HG03159 (cell line): ENCODE measurements around the gene SLC9C2.
"Not testable (repeated sequence)": the region's sequence is repeated elsewhere in the genome, so short reads cannot be mapped to it uniquely, and the experiment has no call there.

Source experiments
- ATAC-seq: cut with Tn5 transposase; IDR thresholded peaks from one replicate; pipeline ENCODE4 v1.9.1; 2021; ENCODE audit warnings: mild to moderate bottlenecking, moderate library complexity; ENCODE audit not compliant: unreplicated experiment

SLC9C2 gene

GRCh38 chr1:173580658-173581057 is 22.2 kb downstream of the SLC9C2 start:
- ATAC-seq = no peak

DNA sequence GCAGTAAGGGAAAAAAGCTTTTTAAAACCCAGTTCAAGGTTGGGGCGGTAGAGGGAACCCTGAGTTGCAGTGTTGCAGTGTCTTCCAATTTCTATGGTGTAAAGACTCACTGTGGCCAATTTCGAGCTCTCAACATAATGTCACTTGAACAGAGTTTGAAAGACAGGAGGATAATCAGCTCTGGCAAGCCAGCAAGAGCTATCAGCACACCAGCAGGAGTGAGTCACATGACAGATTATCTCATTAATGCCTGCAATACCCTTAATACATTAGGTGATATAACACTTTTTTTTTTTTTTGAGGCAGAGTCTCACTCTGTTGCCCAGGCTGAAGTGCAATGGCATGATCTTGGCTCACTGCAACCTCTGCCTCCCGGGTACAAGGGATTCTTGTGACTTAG is 22.8 kb downstream of the SLC9C2 start:
- ATAC-seq = no peak

GRCh38 chr1:173573596-173573995 is 29.3 kb downstream of the SLC9C2 start:
- no peak for ATAC-seq

- ATAC-seq = no peak
Observed at GRCh38 chr1:173572201-173572873, 30.5 kb downstream of the SLC9C2 start.

DNA sequence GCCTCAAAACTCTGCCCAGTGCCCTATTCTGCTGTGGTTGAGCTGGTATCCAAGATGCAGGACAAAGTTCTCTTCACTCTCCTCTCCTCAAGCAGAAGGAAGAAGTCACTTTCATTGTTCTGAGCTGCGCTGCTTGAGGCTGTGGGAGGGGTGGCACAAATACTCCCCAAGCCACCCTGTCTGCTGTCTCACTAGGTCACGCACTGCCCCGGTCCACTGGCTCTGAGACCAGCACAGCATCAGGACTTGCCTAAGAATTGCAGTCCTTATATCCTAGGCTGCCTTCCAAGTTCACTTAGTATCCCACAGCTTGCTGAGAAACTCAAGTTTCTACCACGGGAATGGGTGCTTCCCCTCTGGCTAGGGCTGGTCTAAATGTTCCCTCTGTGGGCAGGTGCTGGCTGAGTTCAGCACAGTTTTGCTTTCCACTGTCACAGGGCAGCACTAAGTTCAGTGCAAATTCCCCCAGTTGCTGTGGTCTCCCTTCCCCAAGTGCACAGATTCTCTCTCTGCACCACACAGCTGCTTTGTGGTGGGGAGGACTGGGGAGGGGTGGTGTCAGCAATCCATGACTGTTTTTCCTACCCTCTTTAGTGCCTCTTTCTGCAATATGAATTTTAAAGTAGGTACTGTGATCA is 32.4 kb downstream of the SLC9C2 start:
- no peak for ATAC-seq

- no peak for ATAC-seq
Observed at GRCh38 chr1:173568483-173568882, 34.4 kb downstream of the SLC9C2 start.

DNA sequence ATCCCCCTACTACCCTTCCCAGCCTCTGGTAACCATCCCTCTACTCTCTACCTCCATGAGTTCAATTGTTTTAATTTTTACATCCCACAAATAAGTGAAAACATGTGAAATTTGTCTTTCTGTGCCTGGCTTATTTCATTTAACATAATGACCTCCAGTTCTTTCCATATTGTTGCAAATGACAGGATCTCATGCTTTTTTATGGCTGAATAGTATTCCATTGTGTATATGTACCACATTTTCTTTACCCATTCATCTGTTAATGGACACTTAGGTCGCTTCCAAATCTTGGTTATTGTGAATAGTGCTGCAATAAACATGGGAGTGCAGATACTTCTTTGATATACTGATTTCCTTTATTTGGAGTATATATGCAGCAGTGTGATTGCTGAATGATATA is 39.0 kb downstream of the SLC9C2 start:
- not testable (repeated sequence) for ATAC-seq

GRCh38 chr1:173562813-173563212 is 40.1 kb downstream of the SLC9C2 start:
- no peak for ATAC-seq

GRCh38 chr1:173561263-173561662 is 41.6 kb downstream of the SLC9C2 start:
- ATAC-seq = no peak

- no peak for ATAC-seq
Observed at GRCh38 chr1:173560285-173560880, 42.5 kb downstream of the SLC9C2 start.

GRCh38 chr1:173555651-173556305 is 47.1 kb downstream of the SLC9C2 start:
- ATAC-seq = no peak

GRCh38 chr1:173554541-173555250 is 48.2 kb downstream of the SLC9C2 start:
- ATAC-seq = no peak

- no peak for ATAC-seq
Observed at GRCh38 chr1:173554089-173554488, 48.8 kb downstream of the SLC9C2 start.

DNA sequence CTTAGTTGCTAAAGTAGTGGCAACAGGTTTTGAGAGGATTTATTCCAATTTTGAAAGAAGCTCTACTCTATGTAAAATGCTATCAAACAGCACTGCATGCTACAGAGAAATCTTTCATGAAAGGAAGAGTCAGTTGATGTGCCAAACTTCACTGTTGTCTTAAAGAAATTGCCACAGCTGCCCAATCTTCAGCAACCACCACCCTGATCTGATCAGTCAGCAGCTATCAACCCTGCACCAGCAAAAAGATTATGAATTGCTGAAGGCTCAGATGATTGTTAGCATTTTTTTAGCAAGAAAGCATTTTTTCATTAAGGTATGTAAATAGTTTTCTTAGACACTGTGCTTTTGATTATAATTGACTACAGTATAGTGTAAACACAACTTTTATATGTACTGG is 49.6 kb downstream of the SLC9C2 start:
- no peak for ATAC-seq

DNA sequence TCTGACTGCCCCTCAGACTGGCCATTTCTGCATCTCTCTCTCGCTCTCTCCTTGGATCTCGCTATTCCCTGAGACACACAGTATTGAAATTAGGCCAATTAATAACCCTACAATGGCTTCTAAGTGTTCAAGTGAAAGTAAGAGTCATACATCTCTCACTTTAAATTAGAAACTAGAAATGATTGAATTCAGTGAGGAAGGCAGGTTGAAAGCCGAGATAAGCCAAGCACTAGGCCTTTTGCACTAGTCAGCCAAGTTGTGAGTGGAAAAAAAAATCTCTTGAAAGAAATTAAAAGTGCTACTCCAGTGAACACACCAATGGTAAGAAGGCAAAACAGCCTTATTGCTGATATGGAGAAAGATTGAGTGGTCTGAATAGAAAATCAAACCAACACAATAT is 51.2 kb downstream of the SLC9C2 start:
- no peak for ATAC-seq

DNA sequence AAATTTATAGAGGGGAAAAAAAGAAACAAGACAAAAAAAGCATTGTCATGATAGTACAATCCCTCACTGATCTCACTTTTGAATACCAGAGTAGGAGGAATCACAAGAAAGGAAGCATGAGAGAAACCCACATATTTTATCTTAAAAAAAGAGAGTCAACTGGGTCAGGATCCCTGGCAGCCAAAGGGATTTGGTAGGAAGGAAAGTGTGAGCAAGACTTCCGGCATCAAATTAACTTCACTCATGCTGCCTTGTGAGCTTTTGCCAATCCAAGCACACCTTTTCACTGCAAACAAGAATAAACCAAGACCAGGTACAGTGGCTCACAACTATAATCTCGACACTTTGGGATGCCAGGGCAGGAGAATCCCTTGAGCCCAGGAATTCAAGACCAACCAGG is 53.1 kb downstream of the SLC9C2 start:
- no peak for ATAC-seq

DNA sequence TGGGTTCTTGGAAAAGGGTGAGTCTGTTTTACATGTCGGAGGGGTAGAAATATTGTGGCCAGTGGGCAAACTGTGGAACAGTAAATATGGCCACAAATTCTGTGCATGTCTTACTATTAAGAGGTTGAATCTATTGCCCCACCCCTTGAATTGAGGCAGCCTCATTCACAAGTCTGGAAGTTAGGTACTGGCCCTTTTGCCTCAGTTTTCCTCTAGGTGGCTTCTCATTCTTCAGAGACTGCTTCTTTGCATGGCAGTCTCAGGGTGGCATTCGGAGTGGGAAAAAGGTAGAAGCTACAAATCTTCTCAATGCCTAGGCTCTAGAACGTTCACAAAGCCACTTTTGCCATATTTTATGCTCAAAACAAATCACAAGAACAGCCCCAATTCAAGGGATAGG is 57.2 kb downstream of the SLC9C2 start:
- ATAC-seq = no peak

GRCh38 chr1:173536223-173536622 is 66.6 kb downstream of the SLC9C2 start:
- ATAC-seq = no peak

GRCh38 chr1:173532237-173532636 is 70.6 kb downstream of the SLC9C2 start:
- ATAC-seq = no peak

GRCh38 chr1:173530795-173531693 is 71.8 kb downstream of the SLC9C2 start:
- no peak for ATAC-seq
